SK-N-SH (cell line): Measurements from ENCODE around the gene LRRC17. TPM values are rescaled to one million over a fixed set of nuclear protein-coding genes. Genes with fewer than 3 reads are reported as not detected.

Source experiments
- CHD2 ChIP-seq: fragments of 150-350 bp; IDR thresholded peaks from 2 replicates; pipeline ENCODE4 v1.6.1; 2018; ENCODE audit warnings: low read length; ENCODE audit not compliant: partially characterized antibody
- CTCF ChIP-seq: fragments of 200-600 bp; sonication (generic); IDR thresholded peaks from 2 replicates; pipeline ENCODE4 v1.6.1; 2017; ENCODE audit warnings: antibody characterized with exemption, mild to moderate bottlenecking, moderate library complexity
- EZH2phosphoT487 ChIP-seq: fragments of 200-600 bp; sonication (generic); IDR thresholded peaks from 2 replicates; pipeline ENCODE4 v1.6.1; 2017; ENCODE audit warnings: low read depth, mixed run types, mild to moderate bottlenecking, antibody characterized with exemption, moderate library complexity, borderline replicate concordance
- GABPA ChIP-seq: IDR thresholded peaks from 2 replicates; pipeline ENCODE4 v1.4.0; 2012; ENCODE audit warnings: low read depth, mild to moderate bottlenecking
- IRF3 ChIP-seq: fragments of 150-350 bp; IDR thresholded peaks from 2 replicates; pipeline ENCODE4 v1.6.1; 2016; ENCODE audit warnings: mild to moderate bottlenecking, low read depth, low read length
- JUND ChIP-seq: IDR thresholded peaks from 2 replicates; pipeline ENCODE4 v1.4.0; 2012
- PBX3 ChIP-seq: IDR thresholded peaks from 2 replicates; pipeline ENCODE4; 2012
- POLR2AphosphoS5 ChIP-seq: IDR thresholded peaks from 2 replicates; pipeline ENCODE4 v1.6.1; 2012; ENCODE audit warnings: low read depth, low read length
- RCOR1 ChIP-seq: fragments of 150-350 bp; IDR thresholded peaks from 2 replicates; pipeline ENCODE4 v1.6.1; 2017; ENCODE audit warnings: antibody characterized with exemption, low read length
- REST ChIP-seq: IDR thresholded peaks from 2 replicates; pipeline ENCODE4 v1.6.1; 2012; ENCODE audit warnings: mild to moderate bottlenecking, low read depth, low read length, moderate library complexity
- RFX5 ChIP-seq: IDR thresholded peaks from 2 replicates; pipeline ENCODE4 v1.6.1; 2012; ENCODE audit warnings: mild to moderate bottlenecking, improper control_type of control experiment, low read length
- SIN3A ChIP-seq: IDR thresholded peaks from 2 replicates; pipeline ENCODE4 v1.6.1; 2012; ENCODE audit warnings: low read depth, mild to moderate bottlenecking, low read length, moderate library complexity, borderline replicate concordance
- TCF12 ChIP-seq: IDR thresholded peaks from 2 replicates; pipeline ENCODE4 v1.4.0; 2012
- TEAD4 ChIP-seq: IDR thresholded peaks from 2 replicates; pipeline ENCODE4 v1.4.0; 2012; ENCODE audit warnings: mild to moderate bottlenecking, borderline replicate concordance; ENCODE audit not compliant: insufficient read depth
- USF1 ChIP-seq: IDR thresholded peaks from 2 replicates; pipeline ENCODE4 v1.4.0; 2012; ENCODE audit warnings: low read depth, borderline replicate concordance
- USF2 ChIP-seq: fragments of 150-350 bp; IDR thresholded peaks from 2 replicates; pipeline ENCODE4 v1.6.1; 2017; ENCODE audit warnings: antibody characterized with exemption, low read length, low read depth, borderline replicate concordance
- YY1 ChIP-seq: IDR thresholded peaks from 2 replicates; pipeline ENCODE4 v1.4.0; 2012; ENCODE audit warnings: low read depth, mild to moderate bottlenecking
- polyA plus RNA-seq, 3 experiments: library from polyadenylated mRNA; depleted of rRNA; stranded (reverse); fragments of >200 nt; gene quantifications; 2 replicates each; pipeline ENCODE4 v1.2.3, GENCODE V29; 2012

The LRRC17 gene
- polyA plus RNA-seq, 1 of the 3 experiments (the other 2 are of a cell fraction) = 101 TPM

GRCh38 chr7:102991540-102992214 is 78.9 kb downstream of the LRRC17 start (continued):
- TF ChIP-seq CHD2 (no peak), REST (peak; percentile 41; the same call in 1 of the 2 replicates), GABPA (peak; percentile 40), CTCF (no peak), RCOR1 (no peak), TEAD4 (peak; percentile 95), YY1 (peak; percentile 56; the same call in 1 of the 2 replicates), RFX5 (no peak), SIN3A (peak; percentile 83; the same call in 1 of the 2 replicates), JUND (peak; percentile 99), PBX3 (peak; percentile 89), USF1 (no peak), EZH2phosphoT487 (no peak), IRF3 (no peak), TCF12 (peak; percentile 97), POLR2AphosphoS5 (peak; percentile 88; the same call in 1 of the 2 replicates), USF2 (no peak)
- TF ChIP-seq, all 33 proteins: peak for 19
